ENCODE measurements around the gene ATF4. TPM values are rescaled to one million over a fixed set of nuclear protein-coding genes. Genes with fewer than 3 reads are reported as not detected.

Gene ATF4
- total RNA-seq, 3 donors from 2014 or later = 201 to 581 (median 205) TPM

- Histone ChIP-seq H3K36me3 (ENCODE audit: low read depth) (no peaks in the 10 kb centered on the region), H3K4me1 (ENCODE audit: low read depth) (peaks cover 52% of the 10 kb centered on the region), H3K9me3 (no peaks in the 10 kb centered on the region), H3K4me3 (peak within 1 kb of the TSS; percentile 86)
- intact Hi-C loops (cut with DNase I, micrococcal nuclease) = loop anchor here in 1 of 2 donors (10.0 kb wide), 1 partner anchor 812 kb away; the partner anchor contains the start of gene ADSL
- peak; percentile 15 for TF ChIP-seq CTCF (IDR thresholded peaks at IDR 0.05)
- ATAC-seq (peak; percentile 84), DNase-seq (peak; percentile 99 to 100 (median 100))
Observed at GRCh38 chr22:39532215-39533073, 12.1 kb downstream of the ATF4 start, which contains the start of gene RPS19BP1. RPS19BP1 (minus strand) TSS chr22:39532748; CDS start chr22:39532738, 10 bp downstream.

GRCh38 chr22:39534092-39534506 is 13.7 kb downstream of the ATF4 start:
- H3K4me1 ChIP-seq (ENCODE audit: low read depth) = peaks cover 35% of the 10 kb centered on the region
- DNase-seq (peak in 2 of 3 donors; percentile 48 to 65), ATAC-seq (no peak)
- no peak overlapping the region for H3K4me3 ChIP-seq
- H3K36me3 ChIP-seq (ENCODE audit: low read depth) = no peaks in the 10 kb centered on the region
- TF ChIP-seq CTCF (IDR thresholded peaks at IDR 0.05) = no peak
- H3K9me3 ChIP-seq = no peaks in the 10 kb centered on the region
- intact Hi-C loops (cut with DNase I, micrococcal nuclease) = loop anchor here in 1 of 2 donors (10.0 kb wide), 1 partner anchor 811 kb away; the partner anchor contains the start of gene ADSL

- intact Hi-C loops (cut with DNase I, micrococcal nuclease) = loop anchor here (5.0 to 10.0 kb wide), 3 partner anchors 488 to 810 kb away; partner anchors contain the start of gene ADSL (in 1 of the 2)
- peak; percentile 81 for TF ChIP-seq CTCF (IDR thresholded peaks at IDR 0.05)
- no peaks in the 10 kb centered on the region for H3K9me3 ChIP-seq
- DNase-seq (peak; percentile 86 to 96 (median 89)), ATAC-seq (peak; percentile 45)
- no peak overlapping the region for H3K4me3 ChIP-seq
- H3K36me3 ChIP-seq (ENCODE audit: low read depth) = no peaks in the 10 kb centered on the region
- peaks cover 28% of the 10 kb centered on the region for H3K4me1 ChIP-seq (ENCODE audit: low read depth)
Observed at GRCh38 chr22:39534591-39535356, 14.4 kb downstream of the ATF4 start.

GRCh38 chr22:39535357-39535725 is 15.0 kb downstream of the ATF4 start:
- Histone ChIP-seq H3K4me3 (no peak overlapping the region), H3K9me3 (no peaks in the 10 kb centered on the region), H3K4me1 (ENCODE audit: low read depth) (peaks cover 23% of the 10 kb centered on the region), H3K36me3 (ENCODE audit: low read depth) (no peaks in the 10 kb centered on the region)
- TF ChIP-seq CTCF (IDR thresholded peaks at IDR 0.05) = no peak
- no peak for DNase-seq
- intact Hi-C loops (cut with DNase I, micrococcal nuclease) = loop anchor here (5.0 to 10.0 kb wide), 3 partner anchors 487 to 809 kb away; partner anchors contain the start of gene ADSL (in 1 of the 2)
- no peak for ATAC-seq

- Histone ChIP-seq H3K4me3 (no peak overlapping the region), H3K4me1 (ENCODE audit: low read depth) (peaks cover 17% of the 10 kb centered on the region), H3K36me3 (ENCODE audit: low read depth) (no peaks in the 10 kb centered on the region), H3K9me3 (no peaks in the 10 kb centered on the region)
- intact Hi-C loops (cut with DNase I, micrococcal nuclease) = loop anchor here (5.0 to 10.0 kb wide), 3 partner anchors 486 to 809 kb away; partner anchors contain the start of gene ADSL (in 1 of the 2)
- ATAC-seq (no peak), DNase-seq (no peak)
- TF ChIP-seq CTCF (IDR thresholded peaks at IDR 0.05) = no peak
Observed at GRCh38 chr22:39535831-39536449, 15.6 kb downstream of the ATF4 start.

Measured in mucosa of descending colon (tissue), 3 donors.